Thyroid gland (tissue), 4 donors: Measurements from ENCODE around the gene COBLL1.

ENCODE experiments used
- POLR2A ChIP-seq, 2 donors: fragments of 450-650 bp; IDR thresholded peaks; one replicate each; pipeline ENCODE4 v1.6.1; 2017; ENCODE audit warnings: antibody characterized with exemption in 2 of 2, mild to moderate bottlenecking in 2 of 2, moderate library complexity in 1 of 2
- TF ChIP-seq, protein P1 (sequence below), 6 experiments: fragments of 200-600 bp in 3 of 6; fragments of 450-650 bp in 3 of 6; sonication (generic) in 3 of 6; IDR thresholded peaks; one replicate each; pipeline ENCODE4 v1.5.1; 2016 to 2019; ENCODE audit warnings: antibody characterized with exemption in 6 of 6, mild to moderate bottlenecking in 2 of 6, inconsistent platforms in 1 of 6, moderate library complexity in 1 of 6

DNA sequence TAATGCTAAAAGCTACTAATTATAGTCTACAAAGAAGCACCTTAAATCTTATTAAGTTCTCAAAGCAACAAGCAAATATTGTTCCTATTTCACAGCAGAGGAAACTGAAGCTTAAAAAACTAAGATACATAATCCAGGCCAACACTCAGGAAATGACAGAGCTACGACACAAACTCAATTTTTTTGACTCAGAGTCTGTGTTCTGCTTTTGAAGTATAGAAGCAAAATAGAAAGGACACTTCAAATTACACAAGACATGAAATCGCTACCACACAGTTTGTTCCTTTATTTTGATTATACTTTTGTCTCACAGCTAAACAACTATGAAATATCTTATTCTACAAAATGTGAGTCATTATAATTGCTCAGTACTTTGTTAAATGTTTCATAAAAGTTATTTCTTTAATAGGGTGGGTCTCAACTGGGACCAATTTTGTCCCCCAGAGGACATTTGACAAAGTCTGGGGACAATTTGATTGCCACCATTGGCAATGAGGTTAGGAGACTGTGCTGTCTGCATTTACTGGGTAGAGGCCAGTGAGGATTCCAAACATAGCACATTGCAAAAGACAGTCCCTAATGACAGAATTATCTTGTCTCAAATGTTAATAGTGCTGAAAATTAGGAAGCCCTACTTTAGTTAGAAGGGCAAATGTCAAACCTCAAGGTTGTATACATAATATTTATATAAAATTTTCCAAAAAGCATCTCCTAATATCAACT is 118.8 kb downstream of the COBLL1 start:
- TF ChIP-seq POLR2A (IDR thresholded peaks at IDR 0.05) = no peak
- TF ChIP-seq, protein P1, sequence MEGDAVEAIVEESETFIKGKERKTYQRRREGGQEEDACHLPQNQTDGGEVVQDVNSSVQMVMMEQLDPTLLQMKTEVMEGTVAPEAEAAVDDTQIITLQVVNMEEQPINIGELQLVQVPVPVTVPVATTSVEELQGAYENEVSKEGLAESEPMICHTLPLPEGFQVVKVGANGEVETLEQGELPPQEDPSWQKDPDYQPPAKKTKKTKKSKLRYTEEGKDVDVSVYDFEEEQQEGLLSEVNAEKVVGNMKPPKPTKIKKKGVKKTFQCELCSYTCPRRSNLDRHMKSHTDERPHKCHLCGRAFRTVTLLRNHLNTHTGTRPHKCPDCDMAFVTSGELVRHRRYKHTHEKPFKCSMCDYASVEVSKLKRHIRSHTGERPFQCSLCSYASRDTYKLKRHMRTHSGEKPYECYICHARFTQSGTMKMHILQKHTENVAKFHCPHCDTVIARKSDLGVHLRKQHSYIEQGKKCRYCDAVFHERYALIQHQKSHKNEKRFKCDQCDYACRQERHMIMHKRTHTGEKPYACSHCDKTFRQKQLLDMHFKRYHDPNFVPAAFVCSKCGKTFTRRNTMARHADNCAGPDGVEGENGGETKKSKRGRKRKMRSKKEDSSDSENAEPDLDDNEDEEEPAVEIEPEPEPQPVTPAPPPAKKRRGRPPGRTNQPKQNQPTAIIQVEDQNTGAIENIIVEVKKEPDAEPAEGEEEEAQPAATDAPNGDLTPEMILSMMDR (IDR thresholded peaks at IDR 0.05) = no peak
